G401.6 (cell line): ENCODE measurements around the gene CTSH.
A peak's percentile ranks its signal among the peaks of the same experiment; 100 is the strongest.

Experiments used
- FAIRE-seq: peaks from 2 replicates; lab custom pipeline; 2012; peaks lifted over from hg19 to GRCh38; lab: Jason Lieb, UNC

Gene CTSH

GRCh38 chr15:78944669-78945407 lies at the start of gene CTSH:
Gene CTSH, minus strand, starts transcription at chr15:78945046. Its CDS starts 65 bp downstream, at chr15:78944981.
- no peak for FAIRE-seq

- no peak for FAIRE-seq
Measured at GRCh38 chr15:78993931-78994530, 49.2 kb upstream of the CTSH start.

GRCh38 chr15:78993257-78993930 lies 48.5 kb upstream of the CTSH start:
- FAIRE-seq: no peak

- FAIRE-seq: no peak
Measured at GRCh38 chr15:78992416-78993256, 47.8 kb upstream of the CTSH start.

- no peak for FAIRE-seq
Measured at GRCh38 chr15:78991879-78992278, 47.0 kb upstream of the CTSH start.

GRCh38 chr15:78991476-78991875 lies 46.6 kb upstream of the CTSH start:
- FAIRE-seq: no peak

GRCh38 chr15:78990278-78990677 lies 45.4 kb upstream of the CTSH start:
- FAIRE-seq: no peak

- FAIRE-seq: no peak
Measured at GRCh38 chr15:78989701-78990240, 44.9 kb upstream of the CTSH start.

GRCh38 chr15:78988361-78988911 lies 43.6 kb upstream of the CTSH start:
- FAIRE-seq: peak; percentile 11

- no peak for FAIRE-seq
Measured at GRCh38 chr15:78987556-78988360, 42.9 kb upstream of the CTSH start.

- no peak for FAIRE-seq
Measured at GRCh38 chr15:78985859-78986475, 41.1 kb upstream of the CTSH start.

- FAIRE-seq: no peak
Measured at GRCh38 chr15:78984041-78984440, 39.2 kb upstream of the CTSH start.

- FAIRE-seq: no peak
Measured at GRCh38 chr15:78983146-78983918, 38.5 kb upstream of the CTSH start.

GRCh38 chr15:78982736-78983135 lies 37.9 kb upstream of the CTSH start:
- FAIRE-seq: no peak

GRCh38 chr15:78981532-78982313 lies 36.9 kb upstream of the CTSH start:
- no peak for FAIRE-seq

GRCh38 chr15:78979456-78980320 lies 34.8 kb upstream of the CTSH start:
- FAIRE-seq: no peak

GRCh38 chr15:78978601-78979179 lies 33.8 kb upstream of the CTSH start:
- FAIRE-seq: no peak
